HepG2 (cell line): ENCODE measurements around the gene ACSL1. TPM values are rescaled to one million over a fixed set of nuclear protein-coding genes. Genes with fewer than 3 reads are reported as not detected.

ENCODE experiments used
- ATF7 ChIP-seq, 2 experiments: fragments of 450-650 bp in 1 of 2; sonication (generic) in 1 of 2; formaldehyde crosslinking in 1 of 2; IDR thresholded peaks; 2 replicates each; pipeline versions ENCODE4 v1.4.0 to v1.6.1; 2016 to 2020; ENCODE audit warnings: antibody characterized with exemption in 1 of 2, mild to moderate bottlenecking in 1 of 2, missing genetic modification reagents in 1 of 2
- GZF1 ChIP-seq: sonication (generic); formaldehyde crosslinking; IDR thresholded peaks from 2 replicates; pipeline ENCODE4 v1.5.1; 2020; ENCODE audit warnings: mild to moderate bottlenecking, missing genetic modification reagents
- HOXA9 ChIP-seq: sonication (generic); formaldehyde crosslinking; IDR thresholded peaks from 2 replicates; pipeline ENCODE4 v1.8.1; 2022; ENCODE audit warnings: missing genetic modification reagents, mild to moderate bottlenecking, moderate library complexity, borderline replicate concordance
- KDM1A ChIP-seq: IDR thresholded peaks from 2 replicates; pipeline ENCODE4 v1.6.1; 2016; ENCODE audit warnings: missing compliant biosample characterization
- KLF13 ChIP-seq: sonication (generic); formaldehyde crosslinking; IDR thresholded peaks from 2 replicates; pipeline ENCODE4 v1.4.0; 2020; ENCODE audit warnings: mild to moderate bottlenecking, missing genetic modification reagents
- LRRFIP1 ChIP-seq: sonication (generic); formaldehyde crosslinking; conservative IDR thresholded peaks from 2 replicates; pipeline ENCODE4 v1.4.0; 2020; ENCODE audit warnings: missing genetic modification reagents
- MBNL3 ChIP-seq: fragments of 250-450 bp; sonication (Bioruptor Pico); conservative IDR thresholded peaks from 2 replicates; pipeline ENCODE4 v1.8.0; 2022; ENCODE audit warnings: mild to moderate bottlenecking, inconsistent platforms
- PATZ1 ChIP-seq: sonication (generic); formaldehyde crosslinking; IDR thresholded peaks from 2 replicates; pipeline ENCODE4 v1.4.0; 2020; ENCODE audit warnings: missing genetic modification reagents
- PCBP2 ChIP-seq: fragments of 200-400 bp; formaldehyde crosslinking; optimal IDR thresholded peaks from 2 replicates; pipeline ENCODE3; 2018; ENCODE audit warnings: low read length, low read depth; ENCODE audit not compliant: poor library complexity, severe bottlenecking
- PLSCR1 ChIP-seq: sonication (generic); formaldehyde crosslinking; IDR thresholded peaks from 2 replicates; pipeline ENCODE4 v1.5.0; 2020; ENCODE audit warnings: missing genetic modification reagents, mild to moderate bottlenecking, borderline replicate concordance
- SNAI1 ChIP-seq: sonication (generic); formaldehyde crosslinking; IDR thresholded peaks from 2 replicates; pipeline ENCODE4 v1.5.0; 2020; ENCODE audit warnings: mild to moderate bottlenecking, missing genetic modification reagents, borderline replicate concordance
- SSRP1 ChIP-seq: IDR thresholded peaks from 2 replicates; pipeline ENCODE4 v1.6.1; 2016; ENCODE audit warnings: control low read depth
- ZFP1 ChIP-seq: IDR thresholded peaks from 2 replicates; pipeline ENCODE4 v1.6.1; 2016
- ZFYVE20 ChIP-seq: sonication (generic); formaldehyde crosslinking; IDR thresholded peaks from 2 replicates; pipeline ENCODE4 v1.8.0; 2023; ENCODE audit warnings: low read depth, mild to moderate bottlenecking, moderate library complexity, missing genetic modification reagents, borderline replicate concordance
- ZMYM3 ChIP-seq: sonication (generic); formaldehyde crosslinking; IDR thresholded peaks from 2 replicates; pipeline ENCODE4 v1.5.1; 2020; ENCODE audit warnings: mild to moderate bottlenecking, missing genetic modification reagents
- ZNF274 ChIP-seq: sonication (generic); formaldehyde crosslinking; IDR thresholded peaks from 2 replicates; pipeline ENCODE4 v1.5.1; 2020; ENCODE audit warnings: mild to moderate bottlenecking, missing genetic modification reagents
- ZNF430 ChIP-seq: sonication (generic); formaldehyde crosslinking; IDR thresholded peaks from 2 replicates; pipeline ENCODE4 v1.9.0; 2021; ENCODE audit warnings: mild to moderate bottlenecking, missing genetic modification reagents
- ZNF501 ChIP-seq: sonication (generic); formaldehyde crosslinking; IDR thresholded peaks from 2 replicates; pipeline ENCODE4 v1.5.1; 2020; ENCODE audit warnings: mild to moderate bottlenecking, moderate library complexity, missing genetic modification reagents
- ZNF652 ChIP-seq: IDR thresholded peaks from 2 replicates; pipeline ENCODE4 v1.6.1; 2016; ENCODE audit warnings: low read depth, borderline replicate concordance
- ZNF761 ChIP-seq: sonication (generic); formaldehyde crosslinking; conservative IDR thresholded peaks from 2 replicates; pipeline ENCODE4 v1.4.0; 2020; ENCODE audit warnings: mild to moderate bottlenecking, missing genetic modification reagents
- ZNF788 ChIP-seq: sonication (generic); formaldehyde crosslinking; IDR thresholded peaks from 2 replicates; pipeline ENCODE4 v1.5.0; 2020; ENCODE audit warnings: mild to moderate bottlenecking, missing genetic modification reagents, borderline replicate concordance
- ZSCAN20 ChIP-seq: sonication (generic); formaldehyde crosslinking; IDR thresholded peaks from 2 replicates; pipeline ENCODE4 v1.4.0; 2020; ENCODE audit warnings: missing genetic modification reagents, mild to moderate bottlenecking, borderline replicate concordance
- polyA plus RNA-seq, 8 experiments: library from polyadenylated mRNA; depleted of rRNA in 3 of 8; stranded (reverse) in 7 of 8; unstranded in 1 of 8; fragments of >200 nt; fragmentation: Illumina TruSeq in 4 of 8; extraction: Trizol in 4 of 8; gene quantifications; 2 replicates each; pipeline versions ENCODE4 v1.2.1 to v1.2.3, GENCODE V29; 2011 to 2016; ENCODE audit warnings: low read depth in 4 of 8, missing spikeins in 1 of 8, mixed read lengths in 1 of 8; ENCODE audit not compliant: insufficient read depth in 1 of 8
- total RNA-seq, 5 experiments: library from RNA; depleted of rRNA; stranded (reverse); fragments of >200 nt; fragmentation: Illumina TruSeq; extraction: Trizol; gene quantifications; 2 replicates each; pipeline ENCODE4 v1.2.3, GENCODE V29; 2016; ENCODE audit warnings: low read depth in 1 of 5
- TF ChIP-seq, protein P1 (sequence below): sonication (generic); formaldehyde crosslinking; IDR thresholded peaks from 2 replicates; pipeline ENCODE4 v1.8.0; 2022; ENCODE audit warnings: missing genetic modification reagents, mild to moderate bottlenecking, borderline replicate concordance

The ACSL1 gene
- total and polyA plus RNA-seq, 2 of the 13 experiments (the other 11 are each of a cell fraction or from before 2014, with no cell fraction given) = 10.0 to 29.8 TPM

DNA sequence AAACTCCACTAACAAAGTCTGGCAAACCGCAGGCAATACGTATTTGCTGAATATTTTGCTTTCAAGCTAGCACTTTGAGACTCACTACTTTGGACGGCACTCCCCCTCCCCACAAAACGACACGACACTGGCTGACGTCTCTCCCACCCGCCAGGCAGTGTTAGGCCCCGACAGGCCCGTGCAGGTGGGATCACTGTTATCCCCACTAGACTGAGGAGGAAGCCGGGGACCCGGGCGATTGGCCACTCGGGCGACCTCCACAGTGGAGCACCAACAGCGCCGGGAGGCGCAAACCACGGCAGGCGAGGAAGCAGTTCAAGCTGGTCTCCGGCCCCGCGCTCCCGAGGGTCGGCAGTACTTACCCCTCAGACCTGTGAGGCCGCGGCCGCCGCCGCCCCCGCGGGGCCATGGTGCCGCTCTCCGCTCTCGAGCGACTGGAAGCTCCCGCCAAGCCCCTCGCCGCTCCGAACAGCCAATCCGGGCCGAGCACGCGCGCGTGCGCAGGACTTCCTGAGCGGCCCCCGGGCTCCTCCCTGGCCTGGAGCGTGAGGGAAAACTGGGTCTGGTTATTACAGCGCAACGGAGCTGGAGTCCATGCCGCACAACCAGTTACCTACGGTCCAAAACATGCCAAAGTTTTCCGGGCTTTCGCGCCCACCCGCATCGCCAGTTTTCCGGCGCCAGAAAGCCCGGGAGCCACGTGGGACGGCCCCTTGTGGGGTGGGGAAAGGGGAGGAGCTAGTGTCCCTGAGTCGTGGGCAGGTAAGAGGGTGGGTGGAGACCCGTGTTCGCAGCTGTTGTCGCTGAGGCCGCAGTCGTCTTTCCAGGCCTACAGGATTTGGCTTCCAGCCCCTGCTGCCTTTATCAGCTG lies 91.9 kb downstream of the ACSL1 start, which contains the start of gene CENPU (continued):
- TF ChIP-seq, protein P1, sequence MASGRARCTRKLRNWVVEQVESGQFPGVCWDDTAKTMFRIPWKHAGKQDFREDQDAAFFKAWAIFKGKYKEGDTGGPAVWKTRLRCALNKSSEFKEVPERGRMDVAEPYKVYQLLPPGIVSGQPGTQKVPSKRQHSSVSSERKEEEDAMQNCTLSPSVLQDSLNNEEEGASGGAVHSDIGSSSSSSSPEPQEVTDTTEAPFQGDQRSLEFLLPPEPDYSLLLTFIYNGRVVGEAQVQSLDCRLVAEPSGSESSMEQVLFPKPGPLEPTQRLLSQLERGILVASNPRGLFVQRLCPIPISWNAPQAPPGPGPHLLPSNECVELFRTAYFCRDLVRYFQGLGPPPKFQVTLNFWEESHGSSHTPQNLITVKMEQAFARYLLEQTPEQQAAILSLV (CRISPR knock-in tag) = peak; percentile 83; the same call in 1 of the 2 replicates
- TF ChIP-seq ZNF788 (CRISPR knock-in tag) (peak; percentile 100), LRRFIP1 (CRISPR knock-in tag) (no peak; the same call in 1 of the 2 replicates), ZNF274 (CRISPR knock-in tag) (peak; percentile 92), ATF7 (IDR thresholded peaks at IDR 0.05) (no peak), ATF7 (CRISPR knock-in tag; IDR thresholded peaks at IDR 0.05) (no peak), GZF1 (peak; percentile 70; the same call in 1 of the 2 replicates), SNAI1 (CRISPR knock-in tag) (no peak; the same call in 1 of the 2 replicates), ZFP1 (peak; percentile 93; the same call in 1 of the 2 replicates), KLF13 (CRISPR knock-in tag) (peak; percentile 85; the same call in 1 of the 2 replicates), PLSCR1 (no peak), PCBP2 (no peak), PATZ1 (CRISPR knock-in tag) (peak; percentile 81), ZSCAN20 (CRISPR knock-in tag) (peak; percentile 90; the same call in 1 of the 2 replicates), ZFYVE20 (CRISPR knock-in tag) (0 out of 2 replicates have a peak, but pooled peaks have one; percentile 90), ZNF652 (no peak), ZNF761 (CRISPR knock-in tag) (peak; percentile 90; the same call in 1 of the 2 replicates), ZNF430 (CRISPR knock-in tag) (peak; percentile 92), ZNF501 (peak; percentile 98), ZMYM3 (CRISPR knock-in tag) (peak; percentile 86), MBNL3 (no peak), SSRP1 (CRISPR knock-in tag) (0 out of 2 replicates have a peak, but pooled peaks have one; percentile 51), HOXA9 (CRISPR knock-in tag) (peak; percentile 88), KDM1A (no peak)
